Measurements from ENCODE around the gene RSAD1.

Gene RSAD1

GRCh38 chr17:50519141-50519834 lies 40.6 kb downstream of the RSAD1 start:
- DNase-seq (ENCODE audit: low read depth): no peak

GRCh38 chr17:50520483-50520882 lies 41.8 kb downstream of the RSAD1 start:
- no peak for DNase-seq (ENCODE audit: low read depth)

- no peak for DNase-seq (ENCODE audit: low read depth)
Observed at GRCh38 chr17:50521514-50521913, 42.9 kb downstream of the RSAD1 start.

- no peak for DNase-seq (ENCODE audit: low read depth)
Observed at GRCh38 chr17:50522766-50523165, 44.1 kb downstream of the RSAD1 start.

- no peak for DNase-seq (ENCODE audit: low read depth)
Observed at GRCh38 chr17:50523208-50523607, 44.5 kb downstream of the RSAD1 start.

- no peak for DNase-seq (ENCODE audit: low read depth)
Observed at GRCh38 chr17:50524838-50525237, 46.2 kb downstream of the RSAD1 start.

GRCh38 chr17:50527155-50527762 lies 48.6 kb downstream of the RSAD1 start:
- no peak for DNase-seq (ENCODE audit: low read depth)

- DNase-seq (ENCODE audit: low read depth): no peak
Observed at GRCh38 chr17:50527949-50528474, 49.4 kb downstream of the RSAD1 start.

- DNase-seq (ENCODE audit: low read depth): no peak
Observed at GRCh38 chr17:50529849-50530248, 51.2 kb downstream of the RSAD1 start.

- DNase-seq (ENCODE audit: low read depth): no peak
Observed at GRCh38 chr17:50531428-50532025, 52.9 kb downstream of the RSAD1 start.

GRCh38 chr17:50532452-50533024 lies 53.9 kb downstream of the RSAD1 start, which contains the start of gene EPN3:
EPN3 (plus strand) TSS chr17:50532735; CDS start chr17:50536557, 3,822 bp downstream.
- no peak for DNase-seq (ENCODE audit: low read depth)

GRCh38 chr17:50533185-50533584 lies 54.5 kb downstream of the RSAD1 start:
- DNase-seq (ENCODE audit: low read depth): no peak

GRCh38 chr17:50533720-50534148 lies 55.1 kb downstream of the RSAD1 start:
- no peak for DNase-seq (ENCODE audit: low read depth)

GRCh38 chr17:50534222-50534978 lies 55.7 kb downstream of the RSAD1 start:
- no peak for DNase-seq (ENCODE audit: low read depth)

GRCh38 chr17:50534979-50535326 lies 56.3 kb downstream of the RSAD1 start:
- no peak for DNase-seq (ENCODE audit: low read depth)

GRCh38 chr17:50535407-50535806 lies 56.7 kb downstream of the RSAD1 start:
- no peak for DNase-seq (ENCODE audit: low read depth)

All from non-pigmented ciliary epithelial cell (primary cell).